Lower leg skin (tissue), 4 donors: ENCODE results near the gene TBC1D12. TPM values are rescaled to one million over a fixed set of nuclear protein-coding genes. Genes with fewer than 3 reads are reported as not detected.

Source experiments
- DNase-seq, 2 donors: peaks; one replicate each; pipeline ENCODE4 v3.0.0-alpha.2; 2019; ENCODE audit warnings: low spot score in 2 of 2
- H3K4me3 ChIP-seq: fragments of 200-600 bp; sonication (generic); 2 replicates; pipeline ENCODE4 v1.5.1; 2017; ENCODE audit warnings: mild to moderate bottlenecking, low read depth; ENCODE audit not compliant: poor library complexity, severe bottlenecking
- CTCF ChIP-seq, 3 donors: fragments of 450-650 bp; IDR thresholded peaks; one replicate each; pipeline ENCODE4 v1.5.1; 2016; ENCODE audit warnings: antibody characterized with exemption in 3 of 3, mild to moderate bottlenecking in 3 of 3, moderate library complexity in 2 of 3
- POLR2A ChIP-seq, 2 donors: fragments of 450-650 bp; IDR thresholded peaks; one replicate each; pipeline ENCODE4 v1.6.1; 2016 to 2017; ENCODE audit warnings: antibody characterized with exemption in 2 of 2, mild to moderate bottlenecking in 1 of 2, moderate library complexity in 1 of 2
- WGBS, 2 donors: methylation state at CpG; one replicate each; pipeline ENCODE4 v1.1.5; 2018; 5-methylcytosine and 5-hydroxymethylcytosine counted together
- intact Hi-C: fragments of 100-400 bp; cut with DNase I; formaldehyde crosslinking; loops from one replicate; pipeline ENCODE4 v1.15.0; 2023; ENCODE audit warnings: low total_unique reads
- total RNA-seq, 4 donors: library from RNA; depleted of rRNA; stranded (reverse); fragments of >200 nt; gene quantifications; one replicate each; pipeline ENCODE4 v1.1.0, GENCODE V29; 2016

The TBC1D12 gene
- total RNA-seq, 4 donors from 2014 or later = 16.3 to 19.1 (median 18.1) TPM

- no peak overlapping the region for H3K4me3 ChIP-seq
- TF ChIP-seq CTCF (IDR thresholded peaks at IDR 0.05) (no peak), POLR2A (IDR thresholded peaks at IDR 0.05) (no peak)
- DNase-seq = no peak
- WGBS, 2 donors = 63 to 65% methylated on average over 7 of the region's 7 CpGs
- intact Hi-C loops = no loop called here
Measured at GRCh38 chr10:94409021-94409657, 6.8 kb downstream of the TBC1D12 start.

GRCh38 chr10:94411304-94411703 lies 9.0 kb downstream of the TBC1D12 start:
- intact Hi-C loops = no loop called here
- no peak overlapping the region for H3K4me3 ChIP-seq
- 97 to 99% methylated on average over 3 of the region's 3 CpGs for WGBS, 2 donors
- no peak for TF ChIP-seq CTCF (IDR thresholded peaks at IDR 0.05)
- no peak for TF ChIP-seq POLR2A (IDR thresholded peaks at IDR 0.05)
- no peak for DNase-seq

DNA sequence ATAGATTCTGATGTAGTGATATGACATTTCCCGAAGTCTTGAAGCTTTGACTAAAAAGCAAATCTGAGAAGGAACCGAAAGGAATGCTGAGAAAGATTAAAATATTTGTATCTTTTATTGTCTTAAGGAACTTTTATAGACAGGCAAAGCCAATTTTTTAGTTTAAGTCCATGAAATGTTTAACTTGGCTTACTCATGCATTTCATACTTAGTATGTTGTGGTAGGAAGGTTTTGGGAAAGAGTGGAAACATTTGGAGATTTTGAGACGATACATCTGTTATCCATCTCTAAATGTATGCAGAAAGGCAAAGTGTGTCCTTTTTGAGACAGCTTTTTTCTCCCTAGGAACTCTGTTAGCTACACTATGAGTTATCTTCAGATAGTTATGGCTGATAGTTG lies 10.1 kb downstream of the TBC1D12 start:
- WGBS, 2 donors = 70 to 73% methylated on average over 3 of the region's 3 CpGs
- TF ChIP-seq CTCF (IDR thresholded peaks at IDR 0.05) = no peak
- TF ChIP-seq POLR2A (IDR thresholded peaks at IDR 0.05) = no peak
- intact Hi-C loops = no loop called here
- no peak overlapping the region for H3K4me3 ChIP-seq
- DNase-seq = no peak

DNA sequence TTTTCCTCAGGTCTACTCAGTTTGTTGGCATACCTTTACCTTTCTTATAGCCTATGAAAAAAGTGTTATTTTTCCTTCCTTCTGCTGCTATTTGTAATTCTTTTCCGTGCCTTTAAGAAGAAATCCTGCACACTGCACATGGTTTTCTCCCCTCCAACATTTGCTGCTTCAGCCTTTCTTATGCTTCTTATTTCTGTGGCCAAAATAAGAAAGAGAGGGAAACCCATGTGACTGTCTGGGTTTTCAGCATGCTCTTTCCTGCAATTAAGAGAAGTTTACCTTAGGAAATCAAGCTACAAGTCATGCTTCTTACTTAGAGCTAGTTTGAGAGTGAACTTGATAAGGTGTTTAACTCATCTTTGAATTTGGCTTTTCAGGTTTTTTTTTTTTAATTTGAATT lies 11.0 kb downstream of the TBC1D12 start:
- no peak overlapping the region for H3K4me3 ChIP-seq
- WGBS, 2 donors = 57 to 63% methylated on average over 1 of the region's 1 CpG
- TF ChIP-seq CTCF (IDR thresholded peaks at IDR 0.05) (no peak), POLR2A (IDR thresholded peaks at IDR 0.05) (no peak)
- intact Hi-C loops = no loop called here
- no peak for DNase-seq

DNA sequence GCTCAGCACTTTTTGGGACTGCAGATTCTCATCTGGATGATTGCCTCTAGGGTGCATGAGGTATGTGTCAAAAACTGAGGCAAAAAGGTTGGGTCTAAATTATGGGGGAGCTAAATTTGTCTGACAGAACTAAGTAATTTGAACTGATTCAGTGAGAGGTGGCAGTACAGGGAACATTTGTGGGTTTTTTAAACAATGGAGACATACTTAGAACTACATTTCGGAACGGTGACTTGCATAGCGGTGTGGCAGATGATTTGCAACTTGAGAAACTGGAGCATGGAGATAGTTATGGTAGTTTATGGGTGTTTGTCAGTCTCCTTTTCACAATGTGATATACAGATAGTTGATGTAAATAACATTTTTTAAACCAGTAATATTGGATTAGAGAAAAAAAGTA lies 14.6 kb downstream of the TBC1D12 start:
- intact Hi-C loops = no loop called here
- DNase-seq = no peak
- TF ChIP-seq CTCF (IDR thresholded peaks at IDR 0.05) (no peak), POLR2A (IDR thresholded peaks at IDR 0.05) (no peak)
- 71 to 79% methylated on average over 3 of the region's 3 CpGs for WGBS, 2 donors
- no peak overlapping the region for H3K4me3 ChIP-seq

- TF ChIP-seq POLR2A (IDR thresholded peaks at IDR 0.05) (no peak), CTCF (IDR thresholded peaks at IDR 0.05) (no peak)
- intact Hi-C loops = no loop called here
- WGBS, 2 donors = 21 to 24% methylated on average over 1 of the region's 1 CpG
Measured at GRCh38 chr10:94417321-94417720, 15.0 kb downstream of the TBC1D12 start.

More at GRCh38 chr10:94417321-94417720, 15.0 kb downstream of the TBC1D12 start:
- DNase-seq = no peak
- H3K4me3 ChIP-seq = no peak overlapping the region
